Right lobe of liver (tissue), 4 donors: Measurements from ENCODE around the gene DMP1.

Source experiments
- CTCF ChIP-seq, 4 donors: fragments of 200-600 bp in 3 of 4; fragments of 450-650 bp in 1 of 4; IDR thresholded peaks; one replicate each; pipeline versions ENCODE4 v1.5.1 to v1.8.0; 2016 to 2022; ENCODE audit warnings: antibody characterized with exemption in 4 of 4, mild to moderate bottlenecking in 2 of 4
- POLR2A ChIP-seq: fragments of 450-650 bp; IDR thresholded peaks from one replicate; pipeline ENCODE4 v1.6.1; 2017; ENCODE audit warnings: antibody characterized with exemption, mild to moderate bottlenecking
- donor health status: DM: no; HTN: no; CAD: no.
- donor health status: DM: no; HTN: no; CAD: no.
- donor health status: DM: no; HTN: yes; CAD: no.

GRCh38 chr4:87622303-87622702, 27.8 kb upstream of the DMP1 start:
- TF ChIP-seq CTCF (IDR thresholded peaks at IDR 0.05) (no peak), POLR2A (no peak)
